ENCODE data around the gene UNG. TPM values are rescaled to one million over a fixed set of nuclear protein-coding genes. Genes with fewer than 3 reads are reported as not detected.

Gene UNG
- total and polyA plus RNA-seq, 9 of the 15 experiments (the other 6 are each of a cell fraction or from before 2014, with no cell fraction given): 8.4 to 59.8 (median 41.0) TPM

- peak; percentile 44; the same call in 1 of the 2 replicates for TF ChIP-seq RFX5 (IDR thresholded peaks at IDR 0.05; ENCODE audit: low read depth, low read length)
- no peak for TF ChIP-seq MCM3 (IDR thresholded peaks at IDR 0.05)
- no peak for TF ChIP-seq PTRF (tag; IDR thresholded peaks at IDR 0.05)
- TF ChIP-seq CREB3L1 (IDR thresholded peaks at IDR 0.05; ENCODE audit: borderline replicate concordance, low read depth): no peak
- no peak for TF ChIP-seq ASH1L (IDR thresholded peaks at IDR 0.05; ENCODE audit: borderline replicate concordance, low read depth, partially characterized antibody)
- no peak for TF ChIP-seq FOXO4 (CRISPR knock-in tag; IDR thresholded peaks at IDR 0.05)
- no peak for TF ChIP-seq YBX1 (IDR thresholded peaks at IDR 0.05)
- no peak for TF ChIP-seq U2AF1 (optimal IDR thresholded peaks at IDR 0.05; ENCODE audit: low read depth, low read length)
- no peak for TF ChIP-seq SMAD2 (IDR thresholded peaks at IDR 0.05; ENCODE audit: low read depth, low read length)
- TF ChIP-seq ZNF668 (CRISPR knock-in tag; IDR thresholded peaks at IDR 0.05): no peak
- TF ChIP-seq GABPB2 (CRISPR knock-in tag; conservative IDR thresholded peaks at IDR 0.05): no peak
- no peak for TF ChIP-seq HNRNPL (IDR thresholded peaks at IDR 0.05; ENCODE audit: low read depth, low read length)
- TF ChIP-seq KLF1 (tag; IDR thresholded peaks at IDR 0.05): no peak
- TF ChIP-seq BRCA1 (IDR thresholded peaks at IDR 0.05): no peak
- no peak for TF ChIP-seq BRCA1 (CRISPR knock-in tag; IDR thresholded peaks at IDR 0.05)
- TF ChIP-seq, protein P1, sequence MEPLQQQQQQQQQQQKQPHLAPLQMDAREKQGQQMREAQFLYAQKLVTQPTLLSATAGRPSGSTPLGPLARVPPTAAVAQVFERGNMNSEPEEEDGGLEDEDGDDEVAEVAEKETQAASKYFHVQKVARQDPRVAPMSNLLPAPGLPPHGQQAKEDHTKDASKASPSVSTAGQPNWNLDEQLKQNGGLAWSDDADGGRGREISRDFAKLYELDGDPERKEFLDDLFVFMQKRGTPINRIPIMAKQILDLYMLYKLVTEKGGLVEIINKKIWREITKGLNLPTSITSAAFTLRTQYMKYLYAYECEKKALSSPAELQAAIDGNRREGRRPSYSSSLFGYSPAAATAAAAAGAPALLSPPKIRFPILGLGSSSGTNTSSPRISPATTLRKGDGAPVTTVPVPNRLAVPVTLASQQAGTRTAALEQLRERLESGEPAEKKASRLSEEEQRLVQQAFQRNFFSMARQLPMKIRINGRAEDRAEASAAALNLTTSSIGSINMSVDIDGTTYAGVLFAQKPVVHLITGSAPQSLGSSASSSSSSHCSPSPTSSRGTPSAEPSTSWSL (CRISPR knock-in tag; IDR thresholded peaks at IDR 0.05; ENCODE audit: borderline replicate concordance): no peak
- no peak for TF ChIP-seq ZKSCAN8 (CRISPR knock-in tag; IDR thresholded peaks at IDR 0.05)
- TF ChIP-seq ZHX1 (conservative IDR thresholded peaks at IDR 0.05; ENCODE audit: low read length): 0 out of 2 replicates have a peak, but pooled peaks have one; percentile 53
- no peak for TF ChIP-seq FOXA1 (IDR thresholded peaks at IDR 0.05; ENCODE audit: borderline replicate concordance)
- TF ChIP-seq DLX4 (CRISPR knock-in tag; IDR thresholded peaks at IDR 0.05): no peak
- peak; percentile 78 for TF ChIP-seq TBP (optimal IDR thresholded peaks at IDR 0.05; ENCODE audit: low read depth, low read length)
- TF ChIP-seq KLF10 (CRISPR knock-in tag; IDR thresholded peaks at IDR 0.05): no peak
Observed at GRCh38 chr12:109052414-109053323, 44.7 kb upstream of the UNG start, which contains the start of gene USP30 (continued).

Data from K562 (cell line).